ENCODE results near the gene CCDC7.

DNA sequence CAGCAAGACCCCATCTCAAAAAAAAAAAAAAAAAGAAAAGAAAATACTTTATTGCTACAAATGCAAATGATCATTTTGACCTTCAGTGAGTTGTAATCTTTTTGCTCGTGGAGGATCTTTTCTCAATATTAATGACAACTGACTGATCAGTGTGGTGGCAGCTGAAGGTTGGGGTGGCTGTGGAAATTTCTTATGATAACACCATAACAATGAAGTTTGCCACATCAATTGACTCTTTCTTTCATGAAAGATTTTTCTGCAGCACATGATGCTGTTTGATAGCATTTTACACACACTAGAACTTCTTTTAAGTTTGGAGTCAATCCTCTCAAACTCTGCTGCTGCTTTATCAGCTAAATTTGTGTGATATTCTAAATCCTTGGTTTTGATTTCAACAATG, 12.4 kb upstream of the CCDC7 start:
- TF ChIP-seq CREB5 (CRISPR knock-in tag; IDR thresholded peaks at IDR 0.05; ENCODE audit: low read depth) = no peak
- no peak for TF ChIP-seq ARNTL (CRISPR knock-in tag; IDR thresholded peaks at IDR 0.05; ENCODE audit: borderline replicate concordance, low read depth)
